ENCODE measurements around the gene RMC1.

The RMC1 gene

DNA sequence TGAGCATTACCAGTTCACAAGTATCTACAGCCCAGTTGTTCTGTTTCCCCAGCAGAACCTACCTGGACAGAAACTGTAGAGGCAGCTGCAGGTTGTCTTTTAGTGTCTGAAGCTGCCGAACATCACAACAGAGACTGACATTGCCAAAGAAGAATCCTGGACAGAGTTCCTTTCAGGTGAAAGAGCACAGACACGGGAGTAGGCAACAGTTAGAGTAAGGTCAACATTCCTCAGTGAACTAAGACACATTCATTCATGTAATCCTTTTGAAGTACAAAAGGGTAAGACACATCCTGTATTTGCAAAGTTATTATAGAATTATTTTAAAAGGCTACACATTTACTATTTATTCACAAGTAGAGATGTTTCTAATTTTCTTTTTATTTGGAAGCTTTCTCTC, 68.7 kb downstream of the RMC1 start:
- H3K36me3 ChIP-seq (ENCODE audit: low read length), result peaks cover 29% of the 10 kb centered on the region

DNA sequence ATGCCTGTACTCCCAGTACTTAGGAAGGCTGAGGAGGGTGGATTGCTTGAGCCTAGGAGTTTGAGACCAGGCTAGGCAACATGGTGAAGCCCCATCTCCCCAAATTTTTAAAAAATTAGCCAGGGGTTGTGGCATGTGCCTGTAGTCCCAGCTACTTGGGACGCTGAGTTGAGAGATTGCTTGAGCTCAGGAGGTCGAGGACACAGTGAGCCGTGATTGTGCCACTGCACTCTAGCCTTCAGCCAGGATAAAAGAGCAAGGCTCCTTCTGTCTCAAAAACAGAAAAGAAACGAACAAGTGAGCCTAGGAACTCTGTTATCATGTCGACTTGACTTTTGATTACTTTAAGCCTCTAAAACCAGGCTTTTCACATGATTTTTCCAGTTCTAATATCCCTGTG, 69.3 kb downstream of the RMC1 start:
- no peak for TF ChIP-seq EZH2phosphoT487 (conservative IDR thresholded peaks at IDR 0.05; ENCODE audit: low read length)
- TF ChIP-seq, protein P1, sequence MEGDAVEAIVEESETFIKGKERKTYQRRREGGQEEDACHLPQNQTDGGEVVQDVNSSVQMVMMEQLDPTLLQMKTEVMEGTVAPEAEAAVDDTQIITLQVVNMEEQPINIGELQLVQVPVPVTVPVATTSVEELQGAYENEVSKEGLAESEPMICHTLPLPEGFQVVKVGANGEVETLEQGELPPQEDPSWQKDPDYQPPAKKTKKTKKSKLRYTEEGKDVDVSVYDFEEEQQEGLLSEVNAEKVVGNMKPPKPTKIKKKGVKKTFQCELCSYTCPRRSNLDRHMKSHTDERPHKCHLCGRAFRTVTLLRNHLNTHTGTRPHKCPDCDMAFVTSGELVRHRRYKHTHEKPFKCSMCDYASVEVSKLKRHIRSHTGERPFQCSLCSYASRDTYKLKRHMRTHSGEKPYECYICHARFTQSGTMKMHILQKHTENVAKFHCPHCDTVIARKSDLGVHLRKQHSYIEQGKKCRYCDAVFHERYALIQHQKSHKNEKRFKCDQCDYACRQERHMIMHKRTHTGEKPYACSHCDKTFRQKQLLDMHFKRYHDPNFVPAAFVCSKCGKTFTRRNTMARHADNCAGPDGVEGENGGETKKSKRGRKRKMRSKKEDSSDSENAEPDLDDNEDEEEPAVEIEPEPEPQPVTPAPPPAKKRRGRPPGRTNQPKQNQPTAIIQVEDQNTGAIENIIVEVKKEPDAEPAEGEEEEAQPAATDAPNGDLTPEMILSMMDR (IDR thresholded peaks at IDR 0.05; ENCODE audit: insufficient read depth, low read length, poor library complexity, severe bottlenecking), result no peak
- H3K79me2 ChIP-seq (ENCODE audit: insufficient read depth, low read length), result peaks cover 11% of the 10 kb centered on the region; the same call in 1 of the 2 replicates
- H3K4me3 ChIP-seq (ENCODE audit: insufficient read depth, low read length, poor library complexity, severe bottlenecking), result no peak overlapping the region
- H3K27me3 ChIP-seq (ENCODE audit: low read length), result no peaks in the 10 kb centered on the region
- no peak overlapping the region for H3K27ac ChIP-seq (ENCODE audit: low read depth, low read length)
- no peak overlapping the region for H2AFZ ChIP-seq (ENCODE audit: low read depth, low read length, severe bottlenecking)
- peaks cover 23% of the 10 kb centered on the region for H3K36me3 ChIP-seq (ENCODE audit: low read length)
- no peaks in the 10 kb centered on the region for H4K20me1 ChIP-seq (ENCODE audit: low read depth, low read length)
- no peak overlapping the region for H3K9ac ChIP-seq (ENCODE audit: low read length)
- H3K9me2 ChIP-seq (replicated peaks; ENCODE audit: insufficient read depth, low read length), result no peaks in the 10 kb centered on the region
- H3K4me2 ChIP-seq (ENCODE audit: low read depth, low read length, poor library complexity, severe bottlenecking), result no peak overlapping the region
- no peaks in the 10 kb centered on the region for H3F3A ChIP-seq (ENCODE audit: insufficient read depth)
- H3K9me3 ChIP-seq (ENCODE audit: insufficient read depth, low read length), result no peaks in the 10 kb centered on the region

More for the DNA sequence above, 68.7 kb downstream of the RMC1 start:
- Histone ChIP-seq H2AFZ (ENCODE audit: low read depth, low read length, severe bottlenecking) (no peak overlapping the region), H3K27ac (ENCODE audit: low read depth, low read length) (no peak overlapping the region), H3K9me2 (replicated peaks; ENCODE audit: insufficient read depth, low read length) (no peaks in the 10 kb centered on the region), H3K79me2 (ENCODE audit: insufficient read depth, low read length) (peaks cover 11% of the 10 kb centered on the region; the same call in 1 of the 2 replicates), H3K4me3 (ENCODE audit: insufficient read depth, low read length, poor library complexity, severe bottlenecking) (no peak overlapping the region), H3K4me2 (ENCODE audit: low read depth, low read length, poor library complexity, severe bottlenecking) (no peak overlapping the region), H4K20me1 (ENCODE audit: low read depth, low read length) (no peaks in the 10 kb centered on the region), H3F3A (ENCODE audit: insufficient read depth) (no peaks in the 10 kb centered on the region), H3K9ac (ENCODE audit: low read length) (no peak overlapping the region), H3K9me3 (ENCODE audit: insufficient read depth, low read length) (no peaks in the 10 kb centered on the region), H3K27me3 (ENCODE audit: low read length) (no peaks in the 10 kb centered on the region)
- no peak for TF ChIP-seq EZH2phosphoT487 (conservative IDR thresholded peaks at IDR 0.05; ENCODE audit: low read length)
- TF ChIP-seq, protein P1 (IDR thresholded peaks at IDR 0.05; ENCODE audit: insufficient read depth, low read length, poor library complexity, severe bottlenecking), result no peak

DNA sequence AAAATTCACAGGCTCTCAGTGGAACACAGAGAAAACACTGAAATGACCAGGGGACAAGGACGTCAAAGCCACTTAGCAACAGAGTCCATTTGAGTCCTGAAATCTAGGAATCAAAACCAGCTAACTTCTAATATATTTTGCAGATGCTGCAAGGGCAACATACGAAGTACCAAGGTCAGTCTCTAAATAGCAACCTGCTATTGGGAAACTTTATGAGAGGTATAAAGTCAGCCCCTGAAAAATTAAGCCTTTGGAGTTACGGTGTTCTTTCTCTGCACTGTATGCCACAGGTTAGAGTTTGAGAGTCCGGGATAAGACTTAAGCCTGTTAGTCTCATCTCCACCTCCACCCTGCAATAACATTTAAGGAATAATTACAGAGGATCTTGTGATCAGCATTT, 69.7 kb downstream of the RMC1 start:
- TF ChIP-seq EZH2phosphoT487 (conservative IDR thresholded peaks at IDR 0.05; ENCODE audit: low read length), result no peak
- TF ChIP-seq, protein P1 (IDR thresholded peaks at IDR 0.05; ENCODE audit: insufficient read depth, low read length, poor library complexity, severe bottlenecking), result no peak
- no peaks in the 10 kb centered on the region for H3K9me3 ChIP-seq (ENCODE audit: insufficient read depth, low read length)
- no peak overlapping the region for H3K9ac ChIP-seq (ENCODE audit: low read length)
- peaks cover 20% of the 10 kb centered on the region for H3K36me3 ChIP-seq (ENCODE audit: low read length)
- H4K20me1 ChIP-seq (ENCODE audit: low read depth, low read length), result no peaks in the 10 kb centered on the region
- no peaks in the 10 kb centered on the region for H3F3A ChIP-seq (ENCODE audit: insufficient read depth)
- H2AFZ ChIP-seq (ENCODE audit: low read depth, low read length, severe bottlenecking), result no peak overlapping the region
- H3K4me2 ChIP-seq (ENCODE audit: low read depth, low read length, poor library complexity, severe bottlenecking), result no peak overlapping the region
- peaks cover 11% of the 10 kb centered on the region for H3K79me2 ChIP-seq (ENCODE audit: insufficient read depth, low read length)
- no peaks in the 10 kb centered on the region for H3K27me3 ChIP-seq (ENCODE audit: low read length)
- no peak overlapping the region for H3K27ac ChIP-seq (ENCODE audit: low read depth, low read length)
- no peak overlapping the region for H3K4me3 ChIP-seq (ENCODE audit: insufficient read depth, low read length, poor library complexity, severe bottlenecking)
- no peaks in the 10 kb centered on the region for H3K9me2 ChIP-seq (replicated peaks; ENCODE audit: insufficient read depth, low read length)
